ENCODE results near the gene HOXA4.

HOXA4 gene

DNA sequence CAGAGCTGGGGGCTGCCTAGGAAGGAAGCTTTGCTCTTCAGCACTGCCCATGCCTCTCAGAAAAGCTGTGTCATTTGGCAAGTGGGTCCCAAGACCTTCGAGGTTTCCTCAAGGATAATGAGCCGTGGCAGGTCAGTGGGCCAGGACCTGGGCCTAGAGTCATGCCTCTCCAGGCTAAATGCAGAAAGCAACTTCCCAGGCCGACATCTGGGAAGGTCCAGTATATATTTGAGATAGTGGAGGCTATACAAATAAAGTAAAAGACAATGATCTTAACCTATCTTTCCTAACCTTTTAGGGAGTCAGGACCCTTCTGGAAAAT lies 45.9 kb upstream of the HOXA4 start:
- TF ChIP-seq, protein P1, sequence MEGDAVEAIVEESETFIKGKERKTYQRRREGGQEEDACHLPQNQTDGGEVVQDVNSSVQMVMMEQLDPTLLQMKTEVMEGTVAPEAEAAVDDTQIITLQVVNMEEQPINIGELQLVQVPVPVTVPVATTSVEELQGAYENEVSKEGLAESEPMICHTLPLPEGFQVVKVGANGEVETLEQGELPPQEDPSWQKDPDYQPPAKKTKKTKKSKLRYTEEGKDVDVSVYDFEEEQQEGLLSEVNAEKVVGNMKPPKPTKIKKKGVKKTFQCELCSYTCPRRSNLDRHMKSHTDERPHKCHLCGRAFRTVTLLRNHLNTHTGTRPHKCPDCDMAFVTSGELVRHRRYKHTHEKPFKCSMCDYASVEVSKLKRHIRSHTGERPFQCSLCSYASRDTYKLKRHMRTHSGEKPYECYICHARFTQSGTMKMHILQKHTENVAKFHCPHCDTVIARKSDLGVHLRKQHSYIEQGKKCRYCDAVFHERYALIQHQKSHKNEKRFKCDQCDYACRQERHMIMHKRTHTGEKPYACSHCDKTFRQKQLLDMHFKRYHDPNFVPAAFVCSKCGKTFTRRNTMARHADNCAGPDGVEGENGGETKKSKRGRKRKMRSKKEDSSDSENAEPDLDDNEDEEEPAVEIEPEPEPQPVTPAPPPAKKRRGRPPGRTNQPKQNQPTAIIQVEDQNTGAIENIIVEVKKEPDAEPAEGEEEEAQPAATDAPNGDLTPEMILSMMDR (IDR thresholded peaks at IDR 0.05; ENCODE audit: insufficient read depth, low read depth, low read length, missing control alignments), result no peak
- no peak overlapping the region for H3K4me3 ChIP-seq (ENCODE audit: low read depth, low read length)
- no peak for DNase-seq (ENCODE audit: low read depth)

DNA sequence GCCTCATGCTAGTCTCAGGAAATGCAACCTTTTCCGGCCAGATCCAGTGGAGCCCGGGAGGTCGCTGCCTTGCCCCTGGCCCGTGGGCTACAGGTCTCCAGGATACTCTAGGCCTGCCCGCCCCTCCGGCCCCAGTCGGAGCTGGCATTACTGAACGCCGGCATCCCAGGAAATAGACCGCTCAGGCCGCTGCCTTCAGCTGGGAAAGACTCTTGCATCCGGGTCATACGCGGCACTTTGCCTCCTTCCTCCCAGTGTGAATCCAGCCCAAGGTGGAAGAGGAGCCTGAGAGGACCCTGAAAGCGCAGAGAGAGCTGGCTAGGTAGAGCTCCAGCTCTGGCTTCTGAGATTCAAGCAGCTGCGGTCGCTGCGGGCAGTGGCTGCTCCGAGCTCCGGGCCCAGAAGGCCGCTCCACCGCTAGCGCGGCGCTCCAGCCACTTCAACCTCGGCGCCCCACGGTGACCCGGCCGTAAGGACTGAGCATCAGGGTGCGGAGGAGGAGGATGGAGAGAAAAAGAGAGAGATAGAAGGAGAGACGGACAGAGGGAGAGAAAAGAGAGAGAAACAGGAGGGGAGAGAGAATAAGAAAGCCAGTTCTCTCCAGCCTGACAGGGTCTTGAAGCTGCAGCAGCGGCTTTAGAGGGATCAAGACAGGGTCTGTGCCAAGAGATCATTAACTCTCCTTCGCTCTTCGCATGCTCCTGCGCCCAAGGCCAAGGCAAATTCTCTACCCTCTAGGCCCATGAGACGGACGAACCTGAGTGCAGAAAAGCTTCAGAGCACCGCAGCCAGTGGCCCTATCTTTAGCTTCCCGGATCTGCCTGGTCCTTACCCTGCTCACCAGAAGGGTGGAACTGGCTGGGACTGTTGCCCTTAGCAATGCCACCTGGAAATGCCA lies 45.3 kb upstream of the HOXA4 start:
- TF ChIP-seq, protein P1 (IDR thresholded peaks at IDR 0.05; ENCODE audit: insufficient read depth, low read depth, low read length, missing control alignments), result no peak
- DNase-seq (ENCODE audit: low read depth), result no peak
- H3K4me3 ChIP-seq (ENCODE audit: low read depth, low read length), result no peak overlapping the region

DNA sequence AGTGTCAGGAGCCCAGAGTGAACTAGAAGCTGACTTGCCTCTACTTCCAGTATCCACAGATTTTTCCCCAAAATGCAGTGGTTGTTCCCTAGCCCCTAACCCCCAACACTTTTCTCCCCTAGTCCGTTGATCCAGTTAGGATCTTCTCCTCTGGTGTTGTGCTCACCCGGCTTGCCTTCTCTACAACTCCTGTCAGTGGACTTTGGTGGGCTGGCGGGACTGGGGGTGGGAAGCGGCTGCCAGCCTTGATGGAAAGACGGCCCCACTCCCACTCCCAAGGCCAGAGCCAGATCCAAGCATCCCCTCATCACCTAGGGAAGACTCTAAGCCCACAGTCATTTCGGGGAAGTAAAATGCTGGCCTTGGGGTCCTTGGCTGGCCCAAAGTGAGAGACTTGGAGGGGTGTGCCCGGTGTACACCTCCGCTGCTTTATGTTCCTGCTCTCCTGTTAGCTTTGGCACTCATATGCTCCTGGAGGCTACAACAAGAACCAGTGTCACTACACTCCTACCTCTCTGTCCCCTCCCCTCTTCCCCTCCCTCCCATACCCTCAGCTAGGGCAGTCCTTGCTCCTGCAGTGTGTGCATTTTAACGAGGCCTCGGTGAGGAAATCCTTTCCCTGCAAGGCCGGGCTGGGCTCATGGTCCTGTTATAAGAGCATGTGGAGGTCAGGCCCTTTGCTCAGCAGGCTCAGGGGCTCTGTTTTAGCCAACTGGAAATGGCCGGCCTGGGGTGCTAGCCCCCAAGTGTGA lies 44.5 kb upstream of the HOXA4 start:
- no peak overlapping the region for H3K4me3 ChIP-seq (ENCODE audit: low read depth, low read length)
- TF ChIP-seq, protein P1 (IDR thresholded peaks at IDR 0.05; ENCODE audit: insufficient read depth, low read depth, low read length, missing control alignments), result no peak
- no peak for DNase-seq (ENCODE audit: low read depth)

DNA sequence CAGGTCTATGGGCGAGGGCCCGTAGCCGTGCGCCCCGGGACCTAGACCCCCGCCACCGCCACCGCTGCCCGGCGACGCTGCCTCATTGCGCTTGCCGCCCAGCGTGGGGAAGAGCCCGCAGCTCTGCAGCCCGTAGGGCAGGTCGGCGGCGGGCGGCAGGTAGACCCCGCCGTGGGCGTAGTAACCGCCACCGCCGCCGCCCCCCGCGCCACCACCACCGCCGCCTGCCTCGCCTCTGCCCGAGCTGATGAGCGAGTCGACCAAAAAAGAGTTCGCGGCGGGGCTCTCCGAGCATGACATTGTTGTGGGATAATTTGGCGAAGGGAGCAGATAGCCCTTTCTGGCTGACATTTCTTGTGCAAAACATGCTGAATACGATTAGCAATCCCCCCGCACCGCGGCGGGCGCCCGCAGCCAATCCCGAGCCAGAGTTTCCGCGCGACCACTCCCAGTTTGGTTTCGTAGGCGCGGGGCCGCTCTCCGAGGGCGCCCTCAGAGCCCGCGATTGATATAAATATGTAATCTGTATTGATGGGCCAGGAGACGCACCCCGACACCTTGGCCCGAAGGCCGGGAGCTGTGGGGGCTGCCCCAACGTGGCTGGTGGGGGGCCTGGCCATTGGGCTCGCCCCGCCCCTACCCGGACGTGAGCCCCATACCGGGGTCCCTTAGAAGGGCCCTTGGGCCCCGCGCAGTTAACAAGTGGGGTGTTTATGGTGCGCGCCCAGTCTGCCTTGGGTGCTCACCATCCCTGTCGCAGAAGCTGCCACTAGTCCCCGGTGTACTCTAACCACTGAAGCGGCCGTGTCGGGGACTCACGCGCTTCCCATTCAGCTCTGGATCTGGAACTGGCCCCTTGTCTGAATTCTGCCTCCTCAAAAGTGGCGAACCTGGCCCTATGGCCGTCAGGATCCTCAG lies 43.7 kb upstream of the HOXA4 start, which contains the start of gene HOXA10:
HOXA10 (minus strand) TSS at position 365 of the 918 bp plus-strand sequence; CDS start at position 351, 14 bp downstream.
- TF ChIP-seq, protein P1 (IDR thresholded peaks at IDR 0.05; ENCODE audit: insufficient read depth, low read depth, low read length, missing control alignments), result no peak
- H3K4me3 ChIP-seq (ENCODE audit: low read depth, low read length), result peak within 1 kb of the TSS; percentile 46
- DNase-seq (ENCODE audit: low read depth), result no peak

DNA sequence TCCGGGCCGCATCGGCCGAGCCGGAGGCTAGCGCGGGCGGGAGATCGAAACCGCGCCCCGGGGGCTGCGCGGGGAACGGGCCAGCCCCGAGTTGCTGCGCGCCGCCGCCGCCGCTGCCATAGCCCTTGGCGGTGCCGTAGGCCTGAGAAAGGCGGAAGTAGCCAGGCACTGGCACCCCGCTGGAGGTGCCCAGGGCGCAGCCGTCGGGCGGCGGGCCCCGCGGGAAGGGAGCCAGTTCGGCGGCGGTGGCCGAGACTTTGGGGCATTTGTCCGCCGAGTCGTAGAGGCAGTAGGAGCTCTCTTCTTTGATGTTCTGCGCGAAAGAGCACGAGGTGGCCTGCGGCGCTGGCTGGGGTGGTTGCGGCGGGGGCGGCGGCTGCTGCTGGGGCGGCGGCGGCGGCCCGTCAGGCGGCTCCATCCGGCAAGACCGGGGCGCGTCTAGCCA lies 43.0 kb upstream of the HOXA4 start:
- TF ChIP-seq, protein P1 (IDR thresholded peaks at IDR 0.05; ENCODE audit: insufficient read depth, low read depth, low read length, missing control alignments), result no peak
- no peak for DNase-seq (ENCODE audit: low read depth)

DNA sequence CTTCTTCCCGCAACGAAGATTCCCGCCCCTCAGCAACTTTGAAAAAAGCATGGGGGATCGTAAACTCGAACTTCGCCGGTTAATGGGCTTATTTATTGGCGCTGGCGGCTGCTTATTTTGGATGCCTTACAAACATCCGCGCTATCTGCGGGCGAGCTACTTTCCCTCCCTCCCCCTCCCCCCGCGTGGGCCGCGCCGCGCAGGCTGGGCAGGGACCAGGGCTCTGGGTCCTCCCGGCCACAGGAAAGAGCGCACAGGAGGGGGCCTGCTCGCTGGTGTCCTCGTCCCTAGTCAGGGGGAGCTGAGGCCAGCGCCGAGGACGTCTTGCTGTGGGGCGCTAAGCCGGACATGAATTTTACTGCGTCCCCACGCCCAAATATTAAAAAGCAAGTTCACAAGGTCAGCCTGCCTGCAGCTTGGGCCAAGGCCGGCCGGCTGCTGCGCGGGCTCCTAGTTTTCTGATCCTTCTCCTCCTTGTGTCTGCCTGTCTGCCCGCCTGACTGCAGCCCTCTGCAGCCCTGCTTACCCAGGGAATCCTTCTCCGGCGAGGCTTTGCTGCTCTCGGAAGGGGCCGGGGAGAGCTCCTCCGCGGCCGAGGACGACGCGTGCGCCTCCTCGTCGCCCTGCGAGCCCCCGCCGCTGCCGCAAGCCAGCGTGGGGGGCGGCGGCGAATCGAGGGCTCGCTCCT lies 42.4 kb upstream of the HOXA4 start:
- DNase-seq (ENCODE audit: low read depth), result no peak
- TF ChIP-seq, protein P1 (IDR thresholded peaks at IDR 0.05; ENCODE audit: insufficient read depth, low read depth, low read length, missing control alignments), result no peak
- peak overlapping the region; percentile 46 for H3K4me3 ChIP-seq (ENCODE audit: low read depth, low read length)

More for the DNA sequence above, 43.0 kb upstream of the HOXA4 start:
- peak overlapping the region; percentile 46 for H3K4me3 ChIP-seq (ENCODE audit: low read depth, low read length)

Data from GM12865 (cell line).